GM20431 (cell line): ENCODE data around the gene MRPL12.

ENCODE experiments used
- in situ Hi-C: fragments of 300-500 bp; cut with MseI, MboI; formaldehyde crosslinking; loops from one replicate; pipeline ENCODE4 v1.15.0; 2020; ENCODE audit warnings: low sequenced_read_pairs; ENCODE audit not compliant: unreplicated experiment

Gene MRPL12

DNA sequence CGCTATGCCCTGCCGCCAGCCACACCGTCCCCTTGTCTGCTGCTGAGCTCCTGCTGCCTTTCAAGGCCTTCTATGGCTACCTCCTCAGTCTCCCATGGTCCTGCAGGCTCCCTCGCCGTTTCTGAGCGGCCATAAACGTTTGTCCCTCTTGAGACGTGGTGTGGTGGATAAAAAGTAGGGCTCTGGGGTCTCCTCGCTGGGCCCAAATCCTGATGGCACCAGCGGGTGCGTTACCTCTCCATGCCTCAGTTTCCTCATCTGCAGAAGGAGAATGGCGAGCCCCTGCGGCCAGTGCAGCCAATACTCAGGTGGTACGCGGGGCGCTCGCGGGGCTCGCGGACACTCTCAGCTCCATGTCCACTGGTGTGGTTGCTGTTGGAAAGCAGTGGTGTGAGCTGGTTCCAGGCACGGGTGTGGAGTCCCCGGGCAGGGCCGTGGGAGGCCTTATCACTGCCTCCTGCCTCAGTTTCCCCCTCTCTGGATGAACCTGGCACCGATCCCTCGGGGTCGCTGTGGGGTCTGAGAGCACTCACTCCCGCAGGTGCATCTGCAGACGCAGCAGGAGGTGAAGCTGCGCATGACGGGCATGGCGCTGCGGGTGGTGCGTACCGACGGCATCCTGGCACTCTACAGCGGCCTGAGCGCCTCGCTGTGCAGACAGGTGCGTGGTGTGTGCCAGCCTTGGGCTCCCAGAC is 11.4 kb downstream of the MRPL12 start:
- in situ Hi-C loops, result no loop called here

DNA sequence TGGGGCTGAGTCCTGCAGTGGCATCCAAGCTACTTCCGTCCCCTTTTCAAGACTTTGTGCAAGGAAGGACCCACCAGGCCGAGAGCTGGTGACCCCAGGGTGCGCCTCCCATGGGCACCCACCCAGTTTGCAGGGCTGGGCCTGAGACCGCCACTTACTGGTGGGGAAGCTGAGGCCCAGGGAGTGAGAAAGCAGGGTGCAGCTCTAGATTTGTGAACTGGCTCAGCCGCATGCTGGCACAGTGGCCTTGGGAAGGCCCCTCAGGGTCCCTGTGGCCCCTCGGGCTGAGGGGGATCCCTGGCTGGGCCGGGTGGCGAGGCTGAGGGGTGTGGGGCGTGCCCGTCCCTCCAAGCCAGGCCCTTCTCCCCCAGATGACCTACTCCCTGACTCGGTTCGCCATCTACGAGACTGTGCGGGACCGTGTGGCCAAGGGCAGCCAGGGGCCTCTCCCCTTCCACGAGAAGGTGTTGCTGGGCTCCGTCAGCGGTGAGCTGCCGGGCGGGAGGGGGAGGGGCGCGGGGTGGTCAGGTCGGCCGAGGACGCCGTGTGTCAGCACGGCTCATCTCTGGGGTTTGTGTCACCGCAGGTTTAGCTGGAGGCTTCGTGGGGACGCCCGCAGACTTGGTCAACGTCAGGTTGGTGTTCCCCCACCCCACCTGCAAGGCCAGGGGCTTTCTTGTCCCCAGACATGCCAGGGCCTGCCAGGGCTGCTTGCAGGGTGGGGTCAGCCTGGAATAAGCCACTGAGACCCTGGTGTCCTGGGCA is 12.1 kb downstream of the MRPL12 start:
- in situ Hi-C loops, result no loop called here

GRCh38 chr17:81715872-81716673 is 12.9 kb downstream of the MRPL12 start:
- in situ Hi-C loops, result no loop called here

GRCh38 chr17:81716674-81716996 is 13.5 kb downstream of the MRPL12 start:
- in situ Hi-C loops, result no loop called here

DNA sequence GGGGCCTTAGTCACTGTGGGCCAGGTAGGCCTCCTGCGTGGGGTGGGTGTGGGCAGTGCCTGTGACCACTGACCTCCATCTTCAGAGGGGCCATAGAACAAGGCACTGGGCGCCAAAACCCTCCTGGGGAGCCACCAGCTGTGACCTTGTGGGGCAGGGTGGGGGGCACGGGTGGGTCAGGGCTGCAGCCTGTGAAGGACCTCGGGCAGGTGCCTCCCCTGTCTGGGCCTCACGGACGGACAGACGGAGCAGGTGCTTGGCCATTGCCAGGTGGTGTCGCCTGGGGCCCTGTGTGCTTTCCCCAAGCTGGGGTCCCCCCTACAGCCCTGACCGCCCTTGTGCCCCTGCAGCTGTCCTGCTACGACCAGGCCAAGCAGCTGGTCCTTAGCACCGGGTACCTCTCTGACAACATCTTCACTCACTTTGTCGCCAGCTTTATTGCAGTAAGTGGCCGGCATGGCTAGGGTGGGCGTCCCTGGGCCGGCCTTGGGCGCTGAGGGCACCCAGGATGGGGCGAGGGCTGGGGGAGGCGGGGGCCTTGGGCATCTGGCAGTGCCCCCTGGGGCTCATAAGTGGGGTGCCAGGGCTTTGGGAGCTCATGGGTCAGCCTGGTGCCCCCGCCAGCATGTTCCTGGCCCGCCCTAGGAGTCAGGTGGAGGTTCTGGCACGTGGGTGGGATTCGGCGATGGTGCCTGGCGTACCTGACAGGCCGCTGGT is 14.0 kb downstream of the MRPL12 start:
- in situ Hi-C loops, result no loop called here

DNA sequence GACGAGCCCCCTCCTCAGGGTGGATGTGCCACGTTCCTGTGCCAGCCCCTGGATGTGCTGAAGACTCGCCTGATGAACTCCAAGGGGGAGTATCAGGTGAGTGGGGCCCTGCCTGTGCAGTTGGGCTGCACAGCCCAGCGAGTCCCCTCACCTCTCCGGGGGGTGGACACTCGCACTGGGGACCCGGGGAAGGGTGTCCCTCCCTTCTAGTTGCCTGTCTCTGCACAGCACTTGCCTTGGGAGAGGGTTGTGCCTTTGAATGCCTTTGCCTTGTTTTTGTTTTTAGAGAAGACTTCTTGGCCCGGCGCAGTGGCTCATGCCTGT is 14.6 kb downstream of the MRPL12 start:
- in situ Hi-C loops, result no loop called here

- in situ Hi-C loops, result no loop called here
Measured at GRCh38 chr17:81719410-81720266, 16.5 kb downstream of the MRPL12 start.

- in situ Hi-C loops, result no loop called here
Measured at GRCh38 chr17:81720267-81721071, 17.3 kb downstream of the MRPL12 start.

DNA sequence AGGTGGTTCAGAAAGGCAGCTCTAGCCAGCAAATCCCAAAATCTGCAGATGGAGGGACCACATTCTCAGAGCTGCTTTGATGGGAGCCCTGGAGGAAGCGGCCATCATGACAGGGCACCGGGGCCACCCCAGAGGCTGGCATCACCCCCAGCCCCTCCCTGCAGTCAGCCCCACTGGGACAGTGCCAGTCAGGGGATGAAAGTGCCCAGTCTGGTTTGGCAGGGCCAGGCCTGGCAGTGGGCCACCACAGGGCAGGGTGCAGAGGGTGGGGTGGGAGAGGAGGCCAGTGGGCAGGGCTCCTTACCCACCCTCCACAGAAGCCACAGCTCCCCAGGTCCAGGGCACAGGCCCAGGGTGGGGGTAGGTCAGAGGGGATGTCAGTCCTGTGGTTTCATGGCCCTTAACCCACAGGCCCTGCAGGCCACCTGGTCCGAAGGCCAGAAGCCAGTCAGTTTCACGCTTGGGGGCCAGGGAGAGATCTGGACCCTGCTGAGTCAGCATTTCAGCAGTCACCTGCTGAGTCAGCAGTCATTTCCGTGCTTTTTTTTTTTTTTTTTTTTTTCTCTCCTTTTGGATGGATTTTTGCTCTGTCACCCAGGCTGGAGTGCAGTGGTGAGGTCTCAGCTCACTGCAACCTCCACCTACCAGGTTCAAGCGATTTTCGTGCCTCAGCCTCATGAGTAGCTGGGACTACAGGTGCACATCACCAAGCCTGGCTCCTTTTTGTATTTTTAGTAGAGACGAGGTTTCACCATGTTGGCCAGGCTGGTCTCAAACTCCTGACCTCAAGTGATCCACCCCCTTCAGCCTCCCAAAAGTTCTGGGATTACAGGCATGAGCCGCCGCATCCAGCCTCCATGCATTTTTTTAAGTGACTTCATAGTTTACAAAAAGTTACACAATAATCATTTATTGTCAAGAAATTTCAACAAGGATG is 19.3 kb downstream of the MRPL12 start:
- in situ Hi-C loops, result no loop called here

GRCh38 chr17:81723651-81724209 is 20.6 kb downstream of the MRPL12 start:
- in situ Hi-C loops, result no loop called here

DNA sequence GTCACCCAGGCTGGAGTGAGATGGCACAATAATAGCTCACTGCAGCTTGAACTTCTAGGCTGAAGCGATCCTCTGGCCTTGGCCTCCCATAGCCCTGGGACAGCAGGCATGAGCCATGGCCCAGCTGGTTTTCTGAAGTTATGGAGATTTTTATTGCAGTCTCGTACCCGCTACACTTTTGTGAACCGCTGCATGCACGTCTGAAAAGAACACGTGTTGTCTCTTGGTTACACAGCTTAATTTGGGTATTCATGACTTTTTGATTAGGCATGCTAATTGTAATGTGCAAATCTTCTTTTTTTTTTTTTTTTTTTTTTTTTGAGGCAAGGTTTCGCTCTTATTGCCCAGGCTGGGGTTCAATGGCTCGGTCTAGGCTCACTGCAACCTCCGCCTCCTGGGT is 22.3 kb downstream of the MRPL12 start:
- in situ Hi-C loops, result no loop called here

GRCh38 chr17:81726004-81726403 is 22.8 kb downstream of the MRPL12 start:
- in situ Hi-C loops, result no loop called here

GRCh38 chr17:81727324-81728031 is 24.3 kb downstream of the MRPL12 start:
- in situ Hi-C loops, result no loop called here

DNA sequence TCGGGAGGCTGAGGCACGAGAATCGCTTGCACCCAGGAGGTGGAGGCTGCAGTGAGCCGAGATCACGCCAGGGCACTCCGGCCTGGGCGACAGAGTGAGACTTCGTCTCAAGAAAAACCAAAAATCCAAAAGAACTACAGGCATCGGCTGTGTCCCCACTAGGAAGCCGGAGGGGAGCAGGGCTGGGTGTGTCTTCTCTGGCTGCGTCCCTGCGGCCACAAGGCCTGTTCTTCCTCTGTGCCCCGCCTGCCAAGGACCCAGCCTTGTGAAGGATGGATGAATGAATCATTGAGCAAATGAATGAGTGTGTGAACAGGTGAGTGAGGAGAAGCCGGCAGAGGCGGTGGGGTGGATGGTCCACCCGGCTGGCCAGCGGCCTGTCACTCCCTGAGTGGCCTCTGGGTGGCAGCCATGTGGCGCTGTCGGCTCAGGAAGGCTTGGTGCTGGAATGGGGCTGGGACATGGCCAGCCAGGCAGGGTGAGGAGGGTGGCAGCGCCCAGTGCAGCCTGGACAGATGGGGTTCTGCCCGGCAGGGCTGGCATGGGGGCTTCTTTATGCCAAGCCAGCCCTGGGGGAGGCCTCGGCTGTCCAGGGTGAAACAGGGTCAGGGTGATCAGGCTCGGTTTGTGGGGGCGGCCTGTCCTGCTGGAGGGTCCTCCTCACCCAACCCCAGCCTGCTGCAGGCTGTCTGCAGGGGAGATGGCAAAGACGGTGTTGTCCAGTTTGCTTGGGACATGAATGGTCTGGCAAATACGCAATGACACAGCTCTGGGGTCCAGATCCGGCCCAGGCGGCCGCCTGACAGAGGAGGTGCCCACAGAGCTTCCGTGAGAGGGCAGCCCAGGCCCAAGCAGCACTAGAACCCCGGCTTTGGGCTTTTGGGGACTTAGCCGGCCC is 30.6 kb downstream of the MRPL12 start:
- in situ Hi-C loops, result no loop called here

DNA sequence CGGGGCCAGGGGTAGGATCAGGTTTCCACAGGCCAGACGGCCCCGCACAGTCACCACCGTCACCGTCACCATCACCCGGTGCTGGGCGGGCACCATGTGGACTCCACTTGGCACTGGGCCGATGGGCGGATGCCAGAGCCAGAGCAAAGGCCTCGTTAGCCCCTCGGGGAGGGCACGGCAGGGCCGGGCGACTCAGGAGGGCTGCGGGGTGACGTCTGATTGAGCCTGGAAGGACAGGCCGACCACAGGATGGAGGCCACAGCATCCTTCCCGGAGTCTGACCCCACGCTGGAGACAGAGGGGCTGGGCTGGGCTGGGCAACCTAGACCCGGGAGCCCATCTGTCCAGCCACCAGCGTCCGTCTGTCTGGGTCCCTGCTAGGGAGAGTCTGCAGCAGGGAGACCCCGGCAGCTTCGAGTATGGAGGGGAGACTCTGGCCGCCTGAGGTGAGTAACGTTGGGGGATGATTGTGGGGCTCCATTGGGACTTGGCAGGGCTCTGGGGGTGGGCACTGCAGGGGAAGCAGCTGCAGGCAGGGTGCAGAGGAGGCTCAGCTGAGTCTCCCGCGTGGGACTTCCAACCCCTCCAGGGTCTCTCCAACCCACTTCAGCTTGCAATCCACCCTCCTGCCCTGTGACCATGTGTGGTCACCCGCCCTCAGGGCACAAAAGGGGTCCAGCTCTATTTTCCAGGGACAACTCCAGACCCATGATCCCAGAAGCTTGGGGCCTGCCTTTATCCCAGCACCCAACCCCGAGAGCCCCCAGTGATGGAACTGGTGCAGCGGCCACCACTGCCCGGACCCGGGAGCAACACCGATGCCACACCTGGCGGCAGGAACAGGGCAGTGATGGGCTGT is 31.5 kb downstream of the MRPL12 start:
- in situ Hi-C loops, result no loop called here
